Fibroblast of skin of right quadriceps (primary cell): Measurements from ENCODE around the gene EMC7.
A peak's percentile ranks its signal among the peaks of the same experiment; 100 is the strongest.
"Not testable (repeated sequence)": the region's sequence is repeated elsewhere in the genome, so short reads cannot be mapped to it uniquely, and the experiment has no call there.

ENCODE experiments used
- DNase-seq: peaks from one replicate; pipeline ENCODE4 v3.0.0-alpha.2; 2013

EMC7 gene

DNA sequence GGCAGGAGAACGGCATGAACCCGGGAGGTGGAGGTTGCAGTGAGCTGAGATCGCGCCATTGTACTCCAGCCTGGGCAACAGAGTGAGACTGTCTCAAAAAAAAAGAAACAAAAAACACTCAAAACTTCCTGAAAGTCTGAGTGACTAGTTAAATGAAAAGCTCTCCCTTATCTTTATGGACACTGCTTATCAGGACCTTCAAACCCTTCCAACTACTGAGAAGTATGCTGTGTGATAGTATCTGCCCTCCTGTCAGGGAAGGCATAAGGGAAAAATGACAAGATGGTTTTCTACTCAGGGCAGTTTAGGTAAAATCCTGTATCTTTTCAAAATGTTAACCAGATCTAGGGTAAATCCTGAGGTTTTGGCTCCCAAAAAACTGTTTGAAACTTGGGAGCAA, 21.8 kb downstream of the EMC7 start:
- no peak for DNase-seq

GRCh38 chr15:34078900-34079299, 22.8 kb downstream of the EMC7 start:
- no peak for DNase-seq

DNA sequence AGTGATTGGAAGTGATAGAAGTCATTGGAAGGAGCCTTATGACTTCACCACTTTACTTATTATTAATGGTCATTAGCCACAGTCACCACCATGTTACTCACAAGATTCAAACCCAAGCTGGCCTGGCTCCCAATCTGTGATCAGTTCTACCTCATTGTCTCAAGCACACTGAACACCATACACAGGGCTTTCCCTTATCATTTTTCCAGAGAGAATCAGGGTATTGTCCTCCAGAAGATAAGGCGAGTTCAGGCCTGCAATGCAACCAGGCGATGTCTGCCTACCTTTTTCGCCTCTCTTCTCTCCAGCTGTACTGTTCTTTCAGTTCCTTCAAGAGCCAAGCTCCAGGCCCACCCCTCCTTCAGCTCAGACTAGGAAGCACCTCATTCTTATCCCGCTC, 24.9 kb downstream of the EMC7 start:
- no peak for DNase-seq

- no peak for DNase-seq
These were observed 31.7 kb downstream of the EMC7 start for GRCh38 chr15:34070003-34070402.

DNA sequence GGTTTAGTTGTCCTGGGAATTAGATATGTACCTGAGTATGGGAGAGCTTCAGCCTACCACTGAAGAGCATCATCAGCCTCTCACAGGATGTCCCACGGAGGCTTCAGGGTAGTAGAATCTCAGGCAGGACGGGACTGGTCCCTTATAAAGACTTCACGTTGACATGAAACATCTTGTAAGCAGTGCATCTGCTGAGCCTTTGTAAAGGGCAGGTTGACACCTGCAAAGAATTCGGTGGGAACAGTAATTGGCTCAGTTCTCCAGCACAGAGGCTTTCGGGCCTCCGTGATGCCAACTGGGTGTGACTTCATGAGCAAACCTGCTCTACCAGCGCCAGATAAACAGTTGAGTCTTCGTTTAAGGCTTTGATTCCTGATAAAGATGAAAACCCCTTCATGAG, 35.7 kb downstream of the EMC7 start:
- DNase-seq: no peak

DNA sequence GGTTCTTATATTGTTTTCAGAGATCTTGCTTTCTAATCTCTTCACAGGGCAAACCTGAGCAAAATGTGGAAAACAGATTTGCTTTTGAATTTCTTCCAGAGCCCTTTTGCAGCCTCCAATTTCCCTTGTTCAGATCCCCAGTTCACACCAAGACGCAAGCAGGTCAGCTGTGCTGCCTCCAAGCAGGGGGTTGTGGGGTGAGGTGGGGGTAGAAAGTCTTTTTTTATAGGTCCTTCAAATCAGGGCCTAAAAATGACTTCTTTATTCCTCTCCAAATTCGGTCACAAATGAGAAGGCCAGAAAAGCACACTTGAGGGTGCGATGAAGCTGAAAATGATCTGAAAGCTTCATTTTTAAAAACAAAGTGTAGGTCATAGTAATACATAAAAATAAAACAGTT, 36.4 kb downstream of the EMC7 start:
- DNase-seq: no peak

GRCh38 chr15:34064438-34064837, 37.2 kb downstream of the EMC7 start:
- DNase-seq: no peak

- no peak for DNase-seq
These were observed 41.7 kb downstream of the EMC7 start for GRCh38 chr15:34059946-34060345.

GRCh38 chr15:34059476-34059875, 42.2 kb downstream of the EMC7 start:
- no peak for DNase-seq

- peak; percentile 18 for DNase-seq
These were observed 44.8 kb downstream of the EMC7 start for GRCh38 chr15:34056911-34057310.

GRCh38 chr15:34055868-34056595, 45.6 kb downstream of the EMC7 start:
- peak; percentile 91 for DNase-seq

- DNase-seq: no peak
These were observed 47.5 kb downstream of the EMC7 start for GRCh38 chr15:34054081-34054707.

- not testable (repeated sequence) for DNase-seq
These were observed 51.3 kb downstream of the EMC7 start for GRCh38 chr15:34050385-34050784.

DNA sequence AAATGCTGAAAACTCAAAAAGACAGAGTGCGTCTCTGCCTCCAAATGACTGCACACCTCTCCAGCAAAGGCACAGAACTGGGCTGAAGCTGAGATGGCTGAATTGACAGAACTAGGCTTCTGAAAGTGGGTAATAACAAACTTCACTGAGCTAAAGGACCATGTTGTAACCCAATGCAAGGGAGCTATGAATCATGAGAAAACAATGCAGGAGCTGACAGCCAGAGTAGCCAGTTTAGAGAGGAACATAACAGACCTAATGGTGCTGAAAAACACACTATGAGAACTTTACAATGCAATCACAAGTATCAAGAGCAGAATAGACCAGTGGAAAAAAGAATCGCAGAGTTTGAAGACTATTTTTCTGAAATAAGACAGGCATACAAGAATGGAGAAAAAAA, 52.5 kb downstream of the EMC7 start:
- DNase-seq: peak; percentile 76

DNA sequence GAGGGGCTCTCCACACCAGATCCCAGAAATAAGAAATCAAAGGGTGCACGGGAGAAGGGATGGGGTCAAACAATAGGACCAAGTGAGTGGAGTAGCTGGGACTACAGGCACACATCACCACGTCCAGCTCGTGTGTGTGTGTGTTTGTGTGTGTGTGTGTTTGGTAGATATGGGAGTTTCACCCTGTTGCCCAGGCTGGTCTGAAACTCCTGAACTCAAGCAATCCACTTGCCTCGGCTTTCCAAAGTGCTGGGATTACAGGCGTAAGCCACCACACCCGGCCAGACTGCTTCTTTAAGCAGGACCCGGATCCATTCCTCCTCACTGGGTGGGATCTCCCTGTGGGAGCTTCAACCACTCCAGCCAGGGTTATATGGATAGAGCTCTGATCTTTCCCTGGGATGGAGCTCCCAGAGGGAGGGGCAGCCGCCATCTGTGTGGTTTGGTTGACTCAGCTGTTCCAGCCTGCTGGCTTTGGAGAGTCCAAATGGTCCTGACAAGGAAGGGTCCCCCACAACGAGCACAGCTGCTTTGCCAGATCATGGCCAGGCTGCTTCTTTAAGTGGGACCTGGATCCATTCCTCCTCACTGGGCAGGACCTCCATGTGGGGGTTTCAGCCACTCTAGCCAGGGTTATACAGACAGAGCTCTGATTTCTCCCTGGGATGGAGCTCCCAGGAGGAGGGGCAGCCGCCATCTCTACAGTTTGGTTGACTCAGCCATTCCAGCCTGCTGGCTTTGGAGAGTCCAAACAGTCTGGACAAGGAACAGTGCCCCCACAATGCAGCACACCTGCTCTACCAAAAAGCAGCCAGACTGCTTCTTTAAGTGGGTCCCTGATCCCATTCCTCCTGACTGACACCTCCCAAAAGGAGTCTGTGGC, 53.5 kb downstream of the EMC7 start:
- DNase-seq: no peak

- no peak for DNase-seq
These were observed 55.1 kb downstream of the EMC7 start for GRCh38 chr15:34046471-34047145.

DNA sequence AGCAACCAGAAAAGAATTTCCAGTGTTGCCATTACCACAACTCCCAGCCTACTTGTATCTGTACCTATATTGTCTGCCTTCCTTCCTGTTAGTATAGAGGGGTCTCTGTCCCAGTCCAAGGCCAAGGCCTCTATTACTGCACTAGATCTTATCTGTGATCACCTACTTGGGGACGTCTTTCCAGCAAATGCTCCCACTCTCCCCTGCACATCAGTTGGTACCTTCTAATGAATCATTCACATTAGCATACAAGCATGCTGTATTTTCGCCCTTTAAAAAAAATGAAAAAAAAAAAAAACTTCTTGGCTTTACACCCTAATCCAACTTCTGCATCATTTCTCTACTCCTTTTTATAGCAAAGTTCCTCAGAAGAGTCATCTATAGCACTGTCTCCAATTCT, 57.8 kb downstream of the EMC7 start:
- no peak for DNase-seq

DNA sequence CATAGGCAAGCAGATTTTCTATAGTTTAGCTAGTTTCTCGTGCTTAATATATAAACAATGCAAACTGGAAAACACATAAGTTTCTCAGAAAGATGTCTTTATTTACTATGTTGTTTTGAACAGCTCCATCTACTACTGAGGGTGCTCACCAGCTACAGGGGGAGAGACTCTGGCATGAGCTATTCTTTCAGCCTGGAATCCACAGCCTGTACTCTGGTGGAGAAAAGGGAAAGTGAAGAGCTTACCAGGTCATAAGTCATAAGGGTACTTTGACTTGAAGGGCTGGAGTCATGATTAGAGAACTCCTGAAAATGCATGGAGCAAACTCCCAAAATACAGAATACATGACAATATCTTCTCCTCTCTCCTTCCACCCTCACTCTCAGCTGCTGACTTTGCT, 58.3 kb downstream of the EMC7 start:
- no peak for DNase-seq

- DNase-seq: no peak
These were observed 61.9 kb downstream of the EMC7 start for GRCh38 chr15:34039790-34040113.

DNA sequence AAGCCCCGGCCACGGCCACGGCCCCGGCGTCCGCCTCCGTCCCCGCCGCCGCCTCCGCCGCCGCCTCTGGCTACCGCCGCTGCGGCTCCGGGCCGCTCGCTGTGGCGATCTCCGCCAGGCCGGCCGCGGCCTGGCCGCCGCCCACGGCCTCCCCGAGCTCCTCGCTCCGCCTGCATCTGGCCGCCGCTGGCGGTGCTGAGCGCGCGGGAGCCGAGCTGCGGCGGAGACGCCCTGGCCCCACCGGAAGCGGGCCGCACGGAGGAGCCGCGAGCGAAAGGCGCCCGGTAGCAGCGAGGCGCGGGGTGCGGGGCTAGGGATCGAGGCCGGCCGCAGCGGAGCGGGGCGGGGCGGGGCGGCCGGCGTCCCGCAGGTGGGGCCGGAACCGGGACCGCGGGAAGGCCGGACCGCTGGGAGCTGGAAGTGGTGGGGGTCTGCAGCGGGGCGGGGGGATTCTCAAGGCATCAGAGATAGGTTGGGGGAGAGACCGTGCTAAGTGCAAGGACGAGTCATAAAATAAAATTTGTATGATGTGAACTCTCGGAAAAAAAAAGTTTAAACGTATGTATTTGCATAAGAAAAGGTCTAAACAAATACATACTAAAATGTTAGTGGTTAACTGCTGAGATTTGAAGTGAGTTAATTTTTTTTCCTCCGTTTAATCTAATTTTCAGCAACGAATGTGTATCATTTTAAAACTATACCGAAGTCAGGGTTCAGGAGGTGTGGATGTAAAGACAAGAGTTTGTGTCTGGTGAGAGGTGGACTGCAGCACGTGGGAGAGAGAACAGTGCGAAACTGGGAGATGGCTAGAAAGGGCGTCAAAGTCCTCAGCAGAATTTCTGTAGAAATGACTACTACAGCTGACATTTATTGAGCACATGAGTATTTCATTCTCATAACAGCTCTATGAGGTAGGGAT, 62.5 kb downstream of the EMC7 start, which contains the start of gene AVEN:
Gene AVEN (minus strand): TSS at position 334 of the 919 bp plus-strand sequence. CDS start 158 bp downstream, at position 176.
- DNase-seq: peak; percentile 53

DNA sequence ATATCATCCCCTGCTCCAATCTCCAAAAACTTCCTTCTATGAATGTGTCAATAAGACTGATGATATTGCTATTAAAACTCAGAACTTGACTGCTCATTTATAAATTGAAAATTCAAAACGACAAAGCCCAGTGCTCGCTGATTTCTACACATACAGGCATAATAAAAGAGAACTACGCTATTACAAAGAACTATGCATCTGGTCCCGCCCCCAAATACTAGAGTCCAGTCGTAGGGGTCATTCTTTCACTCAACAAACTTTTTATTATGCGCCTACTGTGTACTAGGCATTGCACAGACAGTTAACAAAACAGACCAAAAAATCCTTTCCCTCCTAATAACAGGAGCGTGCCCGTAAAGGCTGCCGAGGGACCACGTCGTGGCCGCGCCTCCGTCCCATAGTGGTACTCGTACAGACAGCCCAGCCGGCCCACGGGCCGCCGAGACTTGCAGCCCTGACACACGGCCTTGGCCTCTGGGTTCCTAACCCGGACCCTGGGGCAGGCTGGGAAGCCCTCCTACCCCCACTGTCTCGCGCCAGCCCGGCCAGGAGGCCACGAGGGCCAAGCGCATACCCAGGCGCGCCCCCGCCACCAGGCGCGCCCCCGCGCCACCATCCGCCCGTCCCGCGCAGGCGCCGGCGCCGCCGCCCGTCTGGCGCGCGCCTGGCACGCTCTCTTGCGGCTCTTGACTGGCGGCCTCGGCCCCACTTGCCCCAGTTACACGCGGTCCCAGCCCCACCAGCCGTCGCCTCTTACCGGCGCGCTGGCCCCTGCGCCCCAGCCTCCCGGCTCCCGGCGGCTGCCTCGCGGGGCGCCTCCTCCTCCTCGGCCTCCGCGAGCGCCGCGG, 63.4 kb downstream of the EMC7 start:
- DNase-seq: peak; percentile 78
